Measurements from ENCODE around the gene LANCL3.

GRCh38 chrX:37714479-37714878 lies 143.0 kb downstream of the LANCL3 start:
- no peak for TF ChIP-seq POLR2A (IDR thresholded peaks at IDR 0.05)
- TF ChIP-seq, protein P1, sequence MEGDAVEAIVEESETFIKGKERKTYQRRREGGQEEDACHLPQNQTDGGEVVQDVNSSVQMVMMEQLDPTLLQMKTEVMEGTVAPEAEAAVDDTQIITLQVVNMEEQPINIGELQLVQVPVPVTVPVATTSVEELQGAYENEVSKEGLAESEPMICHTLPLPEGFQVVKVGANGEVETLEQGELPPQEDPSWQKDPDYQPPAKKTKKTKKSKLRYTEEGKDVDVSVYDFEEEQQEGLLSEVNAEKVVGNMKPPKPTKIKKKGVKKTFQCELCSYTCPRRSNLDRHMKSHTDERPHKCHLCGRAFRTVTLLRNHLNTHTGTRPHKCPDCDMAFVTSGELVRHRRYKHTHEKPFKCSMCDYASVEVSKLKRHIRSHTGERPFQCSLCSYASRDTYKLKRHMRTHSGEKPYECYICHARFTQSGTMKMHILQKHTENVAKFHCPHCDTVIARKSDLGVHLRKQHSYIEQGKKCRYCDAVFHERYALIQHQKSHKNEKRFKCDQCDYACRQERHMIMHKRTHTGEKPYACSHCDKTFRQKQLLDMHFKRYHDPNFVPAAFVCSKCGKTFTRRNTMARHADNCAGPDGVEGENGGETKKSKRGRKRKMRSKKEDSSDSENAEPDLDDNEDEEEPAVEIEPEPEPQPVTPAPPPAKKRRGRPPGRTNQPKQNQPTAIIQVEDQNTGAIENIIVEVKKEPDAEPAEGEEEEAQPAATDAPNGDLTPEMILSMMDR (IDR thresholded peaks at IDR 0.05 in 4 of 5, conservative IDR thresholded peaks at IDR 0.05 in 1 of 5), result no peak
